Stimulated activated CD4-positive, alpha-beta T cell treated with anti-CD3 and anti-CD28 coated beads, Interleukin-4, amount 100 ng/mL, for 24 hours (primary cell): ENCODE results near the gene ANO3.
"Not testable (repeated sequence)": the region's sequence is repeated elsewhere in the genome, so short reads cannot be mapped to it uniquely, and the experiment has no call there.

ENCODE experiments used
- DNase-seq: peaks from one replicate; pipeline ENCODE4 v3.0.0-alpha.2; 2020

Gene ANO3

DNA sequence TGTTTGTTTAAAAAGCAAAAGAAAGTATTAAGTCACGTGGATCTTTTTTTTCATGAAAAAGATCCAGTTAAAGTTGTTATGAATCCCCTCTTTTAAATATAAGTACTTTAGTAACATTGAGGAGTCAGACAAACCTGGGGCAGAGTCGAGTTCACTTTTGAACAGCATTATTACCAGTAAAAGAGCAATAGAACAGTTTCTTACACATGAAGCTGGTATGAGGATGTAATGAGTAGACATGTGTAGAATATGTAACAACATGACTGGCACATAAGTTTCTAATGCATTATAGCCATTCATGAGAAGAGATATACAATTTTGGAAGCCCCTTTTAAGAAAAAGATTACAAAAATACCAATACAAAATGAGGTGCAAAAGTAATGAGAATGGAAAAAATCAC is 247.8 kb downstream of the ANO3 start:
- no peak for DNase-seq

GRCh38 chr11:26580929-26581328 is 249.0 kb downstream of the ANO3 start:
- DNase-seq, result no peak

DNA sequence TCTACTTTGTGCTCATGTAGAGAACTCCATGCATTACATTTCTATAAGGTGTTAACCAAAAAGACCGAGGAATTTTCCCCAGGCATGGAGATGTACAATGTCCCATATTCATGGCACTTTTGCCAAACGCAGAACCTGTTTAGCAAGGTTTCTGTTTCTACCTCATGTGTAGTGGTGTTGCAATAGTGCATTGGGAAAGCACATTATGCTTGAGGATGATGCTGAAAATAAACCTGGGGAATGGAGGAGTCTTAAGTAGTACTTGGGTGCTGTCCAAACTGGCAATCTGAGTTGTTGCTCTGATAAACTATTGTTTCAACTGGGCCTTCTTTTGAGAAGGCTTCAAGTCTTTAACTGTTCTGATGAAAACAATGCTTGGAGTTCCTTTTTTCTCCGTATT is 251.6 kb downstream of the ANO3 start:
- no peak for DNase-seq

DNA sequence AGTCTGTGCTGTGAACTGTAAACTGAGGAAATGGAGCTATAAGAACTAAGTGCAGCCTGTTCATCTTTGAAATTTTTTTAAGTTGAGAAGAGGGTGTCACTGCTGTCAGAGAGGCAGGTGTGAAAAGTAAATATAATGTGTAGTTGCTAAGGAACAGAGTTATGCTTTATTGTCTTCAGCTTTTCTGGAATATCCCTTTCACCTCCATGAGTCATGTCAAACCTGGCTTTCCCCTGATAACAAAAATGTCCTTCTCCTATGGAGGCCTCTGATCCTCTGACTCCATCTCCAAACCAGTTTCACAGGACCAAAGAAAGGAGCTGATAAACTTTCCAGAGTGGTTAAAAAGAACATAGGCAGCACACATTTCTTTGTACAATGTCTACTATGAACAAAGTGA is 252.9 kb downstream of the ANO3 start:
- no peak for DNase-seq

DNA sequence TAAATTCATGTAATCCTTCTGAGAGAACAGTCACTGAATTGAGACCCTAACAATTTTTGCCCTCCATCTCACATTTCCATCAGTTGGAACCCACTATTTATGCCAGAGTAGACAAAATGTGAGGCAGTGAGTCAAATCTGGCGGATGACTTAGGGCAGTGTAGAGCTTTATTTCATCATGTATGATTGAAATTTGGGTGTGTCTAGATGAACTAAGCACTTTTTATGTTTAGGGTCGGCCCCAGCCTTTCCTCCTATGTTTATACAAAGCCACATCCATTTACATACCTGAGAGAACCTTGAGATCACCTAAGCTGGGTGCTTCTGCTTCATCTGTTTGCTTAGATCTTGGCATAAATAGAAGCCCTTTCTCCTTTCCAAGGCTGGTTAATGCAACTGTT is 255.1 kb downstream of the ANO3 start:
- DNase-seq, result no peak

- DNase-seq, result no peak
Observed at GRCh38 chr11:26593691-26594090, 261.8 kb downstream of the ANO3 start.

- DNase-seq, result not testable (repeated sequence)
Observed at GRCh38 chr11:26595207-26595865, 263.4 kb downstream of the ANO3 start.

GRCh38 chr11:26597049-26597689 is 265.2 kb downstream of the ANO3 start:
- DNase-seq, result not testable (repeated sequence)

GRCh38 chr11:26597899-26598298 is 266.0 kb downstream of the ANO3 start:
- no peak for DNase-seq

- no peak for DNase-seq
Observed at GRCh38 chr11:26599425-26599824, 267.5 kb downstream of the ANO3 start.

DNA sequence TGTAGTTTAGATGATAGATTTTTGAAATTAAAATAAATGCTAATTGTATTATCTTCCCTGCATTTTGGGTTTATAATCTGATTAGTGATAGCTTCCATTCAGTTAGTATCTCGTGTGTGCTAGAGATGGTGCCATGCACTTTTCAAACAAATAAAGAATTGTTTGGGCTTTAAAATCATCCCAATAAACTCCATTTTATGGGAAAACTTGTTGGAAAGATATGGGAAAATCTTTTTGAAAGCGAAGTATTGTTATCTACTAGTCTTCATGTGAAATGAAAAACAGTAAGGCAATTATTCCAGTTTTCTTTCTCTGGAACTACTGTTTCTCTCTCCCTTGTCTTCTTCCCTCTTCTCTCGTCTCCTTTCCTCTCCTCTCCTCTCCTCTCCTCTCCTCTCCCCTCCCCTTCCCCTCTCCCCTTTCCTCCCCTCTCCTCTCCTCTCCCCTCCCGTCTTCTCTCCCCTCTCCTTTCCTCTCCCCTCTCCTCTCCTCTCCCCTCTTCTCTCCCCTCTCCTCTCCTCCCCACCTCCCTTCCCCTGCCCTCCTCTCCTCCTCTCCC is 268.0 kb downstream of the ANO3 start:
- DNase-seq, result no peak

DNA sequence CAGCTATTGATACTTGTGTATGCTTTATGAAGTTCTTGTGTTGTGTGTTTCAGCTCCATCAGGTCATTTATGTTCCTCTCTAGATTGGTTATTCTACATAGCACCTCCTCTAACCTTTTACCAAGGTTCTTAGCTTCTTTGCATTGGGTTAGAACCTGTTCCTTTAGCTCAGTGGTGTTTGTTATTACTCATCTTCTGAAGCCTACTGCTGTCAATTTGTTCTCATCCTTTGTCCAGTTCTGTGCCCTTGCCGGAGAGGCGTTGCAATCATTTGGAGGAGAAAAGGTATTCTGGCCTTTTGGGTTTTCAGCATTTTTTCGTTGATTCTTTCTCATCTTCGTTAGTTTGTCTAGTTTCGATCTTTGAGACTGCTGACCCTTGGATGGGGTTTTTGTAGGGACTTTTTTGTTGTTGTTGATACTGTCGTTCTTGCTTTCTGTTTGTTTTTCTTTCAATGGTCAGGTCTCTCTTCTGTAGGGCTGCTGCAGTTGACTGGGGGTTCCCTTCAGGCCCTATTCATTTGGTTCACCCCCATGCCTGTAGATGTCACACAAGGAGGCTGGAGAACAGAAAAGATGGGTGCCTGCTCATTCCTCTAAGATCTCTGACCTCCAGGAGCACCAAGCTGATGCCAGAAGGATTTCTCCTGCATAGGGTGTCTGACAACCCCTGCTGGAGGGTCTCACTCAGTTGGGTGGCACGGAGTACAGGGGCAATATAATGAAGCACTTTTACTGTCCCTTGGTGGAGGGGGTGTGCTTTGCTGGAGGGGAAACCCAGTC is 276.0 kb downstream of the ANO3 start:
- DNase-seq, result no peak

GRCh38 chr11:26608507-26609146 is 276.7 kb downstream of the ANO3 start:
- no peak for DNase-seq

GRCh38 chr11:26613759-26614158 is 281.8 kb downstream of the ANO3 start:
- DNase-seq, result no peak

- DNase-seq, result no peak
Observed at GRCh38 chr11:26618441-26618840, 286.5 kb downstream of the ANO3 start.

GRCh38 chr11:26620282-26621045 is 288.5 kb downstream of the ANO3 start:
- no peak for DNase-seq

DNA sequence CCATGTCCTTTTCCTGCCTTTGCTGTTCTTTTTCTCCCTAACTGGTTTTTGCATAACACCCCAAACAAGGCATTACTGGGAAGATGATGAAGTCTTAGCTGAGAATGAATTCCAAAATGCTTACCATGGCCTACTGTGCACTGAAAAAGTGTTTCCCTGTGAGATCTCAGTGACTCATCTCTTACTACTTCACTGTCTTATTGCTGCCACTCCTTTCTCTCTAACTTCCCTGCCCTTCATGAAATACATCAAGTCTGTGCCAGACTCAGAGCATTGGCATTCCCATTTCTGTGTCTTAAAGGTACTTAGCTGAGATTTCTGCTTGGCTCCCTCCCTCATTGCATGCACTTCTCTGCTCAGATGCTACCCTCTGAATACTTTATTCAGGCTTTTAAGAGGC is 289.2 kb downstream of the ANO3 start:
- no peak for DNase-seq

GRCh38 chr11:26622181-26622580 is 290.3 kb downstream of the ANO3 start:
- no peak for DNase-seq

DNA sequence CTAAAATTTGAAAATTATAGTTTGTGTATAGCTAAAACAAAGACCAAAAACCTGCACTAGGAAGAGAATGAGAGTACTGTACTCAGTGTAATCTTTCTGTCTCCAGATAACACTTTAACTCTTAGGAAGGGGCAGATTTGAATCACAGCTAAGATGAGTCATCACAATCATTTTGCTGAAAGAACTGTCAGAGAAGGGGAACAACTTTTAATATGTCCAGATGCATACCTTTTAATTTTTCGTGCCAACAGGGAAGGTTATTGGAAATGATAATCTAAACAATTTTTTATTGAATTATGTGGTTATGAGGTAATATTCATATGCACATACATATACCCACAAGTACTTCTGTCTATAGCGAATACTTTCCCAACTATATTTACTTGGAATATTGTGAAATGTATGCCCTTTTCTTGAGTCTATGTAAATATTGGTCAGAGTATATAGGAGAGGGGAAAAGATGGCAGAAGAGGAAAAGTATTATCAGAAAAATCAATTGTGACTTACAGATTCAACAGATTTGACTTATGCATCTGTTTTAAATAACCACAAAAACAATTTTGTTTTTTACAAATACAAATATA is 291.2 kb downstream of the ANO3 start:
- no peak for DNase-seq

- DNase-seq, result no peak
Observed at GRCh38 chr11:26626346-26626745, 294.4 kb downstream of the ANO3 start.

DNA sequence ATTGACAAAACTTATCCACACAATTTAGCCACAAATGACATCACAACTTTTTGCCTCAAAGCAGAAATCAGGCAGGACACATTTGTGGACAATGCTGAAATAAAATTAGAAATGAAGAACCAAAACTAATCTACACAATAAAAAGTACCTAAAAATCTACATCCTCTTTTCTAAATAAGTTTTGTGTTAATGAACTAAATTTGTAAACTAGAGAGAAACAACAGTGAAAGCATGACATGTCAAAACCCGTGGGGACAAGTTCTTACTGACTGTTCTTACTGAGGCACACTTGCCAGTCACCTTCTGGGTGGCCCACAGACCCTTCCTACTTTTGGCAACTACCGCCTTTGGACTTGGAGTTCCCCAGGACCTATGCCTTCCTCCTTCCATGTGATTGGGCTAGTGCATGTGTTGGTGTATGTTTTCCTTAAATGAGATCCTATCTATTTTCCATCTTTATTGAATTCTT is 300.8 kb downstream of the ANO3 start:
- DNase-seq, result no peak

DNA sequence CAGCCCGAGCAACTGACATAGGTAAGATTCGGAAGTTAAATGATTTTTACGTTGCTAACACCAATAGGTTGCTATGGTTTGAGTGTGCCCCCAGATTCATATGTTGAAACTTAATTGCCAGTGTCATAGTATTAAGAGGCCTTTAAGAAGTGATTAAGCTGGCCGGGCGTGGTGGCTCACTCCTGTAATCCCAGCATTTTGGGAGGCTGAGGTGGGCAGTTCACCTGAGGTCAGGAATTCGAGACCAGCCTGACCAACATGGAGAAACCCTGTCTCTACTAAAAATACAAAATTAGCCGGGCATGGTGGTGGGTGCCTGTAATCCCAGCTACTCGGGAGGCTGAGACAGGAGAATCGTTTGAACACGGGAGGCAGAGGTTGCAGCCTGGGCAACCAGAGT is 311.4 kb downstream of the ANO3 start:
- DNase-seq, result not testable (repeated sequence)
